Measurements from ENCODE around the gene BCAS3.

DNA sequence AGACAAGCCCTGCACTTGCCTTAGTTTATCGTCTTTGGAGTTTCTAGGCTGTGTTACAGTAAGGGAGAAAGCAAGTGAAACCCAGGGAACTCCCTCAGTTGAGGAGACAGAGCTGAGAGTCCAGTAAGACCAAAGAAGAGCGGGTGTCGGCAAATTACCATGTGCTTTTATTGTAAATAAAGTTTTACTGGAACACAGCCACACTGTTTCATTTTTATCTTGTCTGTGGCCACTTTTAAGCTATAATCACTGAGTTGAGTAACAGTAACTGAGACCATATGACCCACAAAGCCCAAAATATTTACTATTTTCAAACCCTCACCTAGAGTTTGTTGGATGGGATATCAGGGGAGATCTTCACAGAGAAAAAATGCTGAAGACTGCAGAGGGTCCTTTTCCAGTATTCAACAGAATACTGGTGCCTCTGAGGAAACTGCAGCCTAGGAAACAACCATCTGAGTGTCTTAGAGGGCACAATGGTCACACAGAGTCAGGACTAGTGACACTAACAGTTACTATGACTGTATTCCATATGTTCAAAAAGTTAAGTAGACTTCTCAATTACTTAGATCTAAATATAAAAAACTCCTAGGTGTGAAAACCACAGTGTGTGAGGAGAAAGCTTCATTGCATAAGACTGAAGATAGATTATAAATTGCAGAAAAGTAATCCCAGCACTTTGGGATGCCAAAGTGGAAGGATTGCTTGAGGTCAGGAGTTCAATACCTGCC lies 370.9 kb downstream of the BCAS3 start:
- TF ChIP-seq CTCF (IDR thresholded peaks at IDR 0.05) = no peak
- no peak for TF ChIP-seq POLR2A (IDR thresholded peaks at IDR 0.05)
- TF ChIP-seq EP300 (IDR thresholded peaks at IDR 0.05) = no peak

Measured in ovary (tissue), 3 donors.